Vagina (tissue), 2 donors: ENCODE results near the gene CAPZA3. TPM values are rescaled to one million over a fixed set of nuclear protein-coding genes. Genes with fewer than 3 reads are reported as not detected.

Source experiments
- DNase-seq, 2 donors: peaks; one replicate each; pipeline ENCODE4 v3.0.0-alpha.2; 2017; ENCODE audit errors: extremely low spot score in 2 of 2
- H3K27ac ChIP-seq: fragments of 200-600 bp; sonication (generic); one replicate; pipeline ENCODE4 v1.5.1; 2019
- H3K27me3 ChIP-seq: fragments of 200-600 bp; sonication (generic); one replicate; pipeline ENCODE4 v1.5.1; 2019
- H3K36me3 ChIP-seq, 2 donors: fragments of 200-600 bp; sonication (generic); one replicate each; pipeline ENCODE4 v1.5.1; 2017 to 2019
- H3K4me1 ChIP-seq: fragments of 200-600 bp; sonication (generic); one replicate; pipeline ENCODE4 v1.5.1; 2019
- H3K4me3 ChIP-seq, 2 donors: fragments of 200-600 bp; sonication (generic); 1 replicate in 1 of 2; 2 replicates in 1 of 2; pipeline ENCODE4 v1.5.1; 2016 to 2019
- H3K9me3 ChIP-seq: fragments of 200-600 bp; sonication (generic); one replicate; pipeline ENCODE4 v1.5.1; 2019
- CTCF ChIP-seq, 3 experiments: fragments of 450-650 bp in 2 of 3; fragments of 200-600 bp in 1 of 3; sonication (generic) in 1 of 3; IDR thresholded peaks; one replicate each; pipeline ENCODE4 v1.5.1; 2017 to 2019; ENCODE audit warnings: antibody characterized with exemption in 3 of 3, mild to moderate bottlenecking in 2 of 3, moderate library complexity in 2 of 3
- POLR2A ChIP-seq, 2 donors: fragments of 450-650 bp; IDR thresholded peaks; one replicate each; pipeline ENCODE4 v1.6.1; 2017; ENCODE audit warnings: antibody characterized with exemption in 2 of 2, mild to moderate bottlenecking in 2 of 2, moderate library complexity in 2 of 2
- POLR2AphosphoS5 ChIP-seq, 2 donors: sonication (generic); formaldehyde crosslinking; IDR thresholded peaks; one replicate each; pipeline ENCODE4 v1.9.0; 2017; ENCODE audit warnings: antibody characterized with exemption in 2 of 2, mild to moderate bottlenecking in 2 of 2, low read depth in 1 of 2; ENCODE audit not compliant: insufficient read depth in 1 of 2
- intact Hi-C: fragments of 100-400 bp; cut with DNase I; formaldehyde crosslinking; loops from one replicate; pipeline ENCODE4 v1.15.1; 2023
- total RNA-seq: library from RNA; depleted of rRNA; stranded (reverse); fragments of >200 nt; gene quantifications from one replicate; pipeline ENCODE4 v1.2.3, GENCODE V29; 2016

Gene CAPZA3
- total RNA-seq, 1 donor from 2014 or later, result not detected

DNA sequence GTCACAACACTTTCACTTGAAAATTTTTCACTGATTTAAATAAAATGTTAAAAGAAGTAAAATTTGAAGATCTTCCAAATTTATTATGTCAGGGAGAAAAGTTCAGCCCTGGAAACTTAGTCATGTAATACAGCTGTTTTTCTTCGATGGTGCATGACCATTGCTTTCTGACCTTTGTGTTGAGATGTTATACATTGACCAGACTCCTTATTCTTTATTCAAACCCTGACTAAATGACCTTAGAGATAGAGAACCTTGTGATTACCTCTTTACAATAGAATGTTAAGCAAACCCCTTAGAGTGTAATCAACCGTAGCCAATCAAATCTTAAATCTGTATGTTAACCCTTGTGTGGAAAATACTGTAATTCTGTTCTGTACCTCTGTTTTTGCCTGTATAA lies 34.6 kb upstream of the CAPZA3 start:
- no peak for TF ChIP-seq CTCF (IDR thresholded peaks at IDR 0.05)
- TF ChIP-seq POLR2AphosphoS5 (IDR thresholded peaks at IDR 0.05; ENCODE audit: insufficient read depth in 1 of 2, low read depth in 1 of 2), result no peak
- TF ChIP-seq POLR2A (IDR thresholded peaks at IDR 0.05), result no peak
- intact Hi-C loops, result no loop called here
- H3K36me3 ChIP-seq, result no peaks in the 10 kb centered on the region

GRCh38 chr12:18703911-18704310 lies 34.0 kb upstream of the CAPZA3 start:
- no peaks in the 10 kb centered on the region for H3K27me3 ChIP-seq
- intact Hi-C loops, result no loop called here
- H3K4me1 ChIP-seq, result no peaks in the 10 kb centered on the region
- TF ChIP-seq CTCF (IDR thresholded peaks at IDR 0.05) (no peak), POLR2AphosphoS5 (IDR thresholded peaks at IDR 0.05; ENCODE audit: insufficient read depth in 1 of 2, low read depth in 1 of 2) (no peak), POLR2A (IDR thresholded peaks at IDR 0.05) (no peak)
- no peaks in the 10 kb centered on the region for H3K9me3 ChIP-seq
- no peak for DNase-seq
- H3K27ac ChIP-seq, result no peak overlapping the region
- H3K36me3 ChIP-seq, result no peaks in the 10 kb centered on the region
- no peak overlapping the region for H3K4me3 ChIP-seq

More for the DNA sequence above, 34.6 kb upstream of the CAPZA3 start:
- Histone ChIP-seq H3K27me3 (no peaks in the 10 kb centered on the region), H3K4me3 (no peak overlapping the region), H3K27ac (no peak overlapping the region), H3K4me1 (no peaks in the 10 kb centered on the region), H3K9me3 (no peaks in the 10 kb centered on the region)
- DNase-seq, result no peak

DNA sequence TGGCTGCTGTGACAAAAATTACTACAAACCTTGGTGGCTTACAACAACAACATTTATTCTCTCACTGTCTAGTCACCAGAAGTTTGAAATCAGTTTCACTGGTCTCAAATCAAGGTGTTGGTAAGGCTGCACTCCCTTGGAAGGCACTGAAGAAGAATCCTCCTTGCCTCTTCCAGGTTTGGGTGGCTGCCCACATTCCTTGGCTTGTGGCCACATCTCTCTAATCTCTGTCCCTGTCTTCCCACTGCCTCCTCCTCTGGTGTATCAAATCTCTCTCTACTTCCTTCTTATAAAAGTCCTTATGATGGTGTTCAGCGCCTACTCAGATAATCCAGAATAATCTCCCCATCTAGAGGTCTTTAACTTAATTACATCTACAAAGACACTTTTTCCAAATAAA lies 31.1 kb upstream of the CAPZA3 start:
- intact Hi-C loops, result no loop called here
- Histone ChIP-seq H3K36me3 (no peaks in the 10 kb centered on the region), H3K4me1 (no peaks in the 10 kb centered on the region), H3K27me3 (no peaks in the 10 kb centered on the region), H3K9me3 (no peaks in the 10 kb centered on the region), H3K4me3 (no peak overlapping the region), H3K27ac (no peak overlapping the region)
- DNase-seq, result no peak
- no peak for TF ChIP-seq POLR2AphosphoS5 (IDR thresholded peaks at IDR 0.05; ENCODE audit: insufficient read depth in 1 of 2, low read depth in 1 of 2)
- no peak for TF ChIP-seq CTCF (IDR thresholded peaks at IDR 0.05)
- no peak for TF ChIP-seq POLR2A (IDR thresholded peaks at IDR 0.05)

- TF ChIP-seq POLR2A (IDR thresholded peaks at IDR 0.05), result no peak
- TF ChIP-seq CTCF (IDR thresholded peaks at IDR 0.05), result no peak
- TF ChIP-seq POLR2AphosphoS5 (IDR thresholded peaks at IDR 0.05; ENCODE audit: insufficient read depth in 1 of 2, low read depth in 1 of 2), result no peak
Measured at GRCh38 chr12:18716236-18716635, 21.7 kb upstream of the CAPZA3 start.

GRCh38 chr12:18718462-18718861 lies 19.5 kb upstream of the CAPZA3 start:
- no peak for DNase-seq
- intact Hi-C loops, result no loop called here
- no peaks in the 10 kb centered on the region for H3K9me3 ChIP-seq
- H3K36me3 ChIP-seq, result no peaks in the 10 kb centered on the region
- H3K27me3 ChIP-seq, result no peaks in the 10 kb centered on the region
- H3K4me3 ChIP-seq, result no peak overlapping the region
- no peak for TF ChIP-seq POLR2AphosphoS5 (IDR thresholded peaks at IDR 0.05; ENCODE audit: insufficient read depth in 1 of 2, low read depth in 1 of 2)
- TF ChIP-seq CTCF (IDR thresholded peaks at IDR 0.05), result no peak
- TF ChIP-seq POLR2A (IDR thresholded peaks at IDR 0.05), result no peak
- no peak overlapping the region for H3K27ac ChIP-seq
- H3K4me1 ChIP-seq, result peaks cover 5% of the 10 kb centered on the region

More at GRCh38 chr12:18716236-18716635, 21.7 kb upstream of the CAPZA3 start:
- Histone ChIP-seq H3K4me3 (no peak overlapping the region), H3K36me3 (no peaks in the 10 kb centered on the region), H3K27ac (no peak overlapping the region), H3K4me1 (peaks cover 5% of the 10 kb centered on the region), H3K9me3 (no peaks in the 10 kb centered on the region), H3K27me3 (no peaks in the 10 kb centered on the region)
- DNase-seq, result no peak
- intact Hi-C loops, result no loop called here
